K562 (cell line): Measurements from ENCODE around the gene CCT7. TPM values are rescaled to one million over a fixed set of nuclear protein-coding genes. Genes with fewer than 3 reads are reported as not detected.

Experiments used
- SIN3A ChIP-seq, 2 experiments: fragments of 150-350 bp in 1 of 2; IDR thresholded peaks; 2 replicates each; pipeline ENCODE4 v1.6.1; 2011 to 2016; ENCODE audit warnings: borderline replicate concordance in 2 of 2, low read depth in 2 of 2, low read length in 2 of 2, mild to moderate bottlenecking in 2 of 2, moderate library complexity in 2 of 2; ENCODE audit not compliant: control insufficient read depth in 1 of 2
- TCF7 ChIP-seq: sonication (generic); IDR thresholded peaks from 2 replicates; pipeline ENCODE4 v1.6.1; 2016; ENCODE audit warnings: antibody characterized with exemption, borderline replicate concordance
- ZNF146 ChIP-seq: IDR thresholded peaks from one replicate; pipeline ENCODE4 v1.6.1; 2018; ENCODE audit warnings: missing compliant biosample characterization; ENCODE audit not compliant: unreplicated experiment
- ZNF407 ChIP-seq: fragments of 450-650 bp; IDR thresholded peaks from 2 replicates; pipeline ENCODE4 v1.6.1; 2016; ENCODE audit warnings: low read depth
- polyA plus RNA-seq, 8 experiments: library from polyadenylated mRNA; depleted of rRNA in 4 of 8; stranded (reverse) in 5 of 8; unstranded in 3 of 8; fragments of >200 nt; fragmentation: Nextera tagmentation in 2 of 8; fragmentation: Illumina TruSeq in 1 of 8; extraction: Ambion mirVana in 2 of 8; extraction: Trizol in 1 of 8; gene quantifications; 2 replicates each; pipeline versions ENCODE4 v1.2.1 to v1.2.3, GENCODE V29; 2011 to 2014; ENCODE audit warnings: inconsistent platforms in 1 of 8, missing spikeins in 1 of 8
- total RNA-seq, 7 experiments: library from RNA; depleted of rRNA in 6 of 7; stranded (reverse); fragments of >200 nt in 6 of 7; fragmentation: Illumina TruSeq in 2 of 7; extraction: Trizol in 2 of 7; gene quantifications; 2 replicates each; pipeline versions ENCODE4 v1.2.1 to v1.2.3, GENCODE V29; 2011 to 2021; ENCODE audit warnings: low replicate concordance in 1 of 7

CCT7 gene
- total and polyA plus RNA-seq, 9 of the 15 experiments (the other 6 are each of a cell fraction or from before 2014, with no cell fraction given): 326 to 856 (median 638) TPM

GRCh38 chr2:73205611-73206010 is 28.5 kb upstream of the CCT7 start (continued):
- TF ChIP-seq ZNF407: no peak
- TF ChIP-seq SIN3A (IDR thresholded peaks at IDR 0.05; ENCODE audit: borderline replicate concordance in 2 of 2, control insufficient read depth in 1 of 2, low read depth in 2 of 2, low read length in 2 of 2): no peak
- no peak for TF ChIP-seq TCF7
- TF ChIP-seq ZNF146 (CRISPR knock-in tag): no peak
